Pons (tissue), 1 donor: ENCODE results near the gene ZNF500.

ENCODE experiments used
- DNase-seq: peaks from one replicate; pipeline ENCODE4 v3.0.0-alpha.2; 2016; ENCODE audit warnings: low spot score

ZNF500 gene

DNA sequence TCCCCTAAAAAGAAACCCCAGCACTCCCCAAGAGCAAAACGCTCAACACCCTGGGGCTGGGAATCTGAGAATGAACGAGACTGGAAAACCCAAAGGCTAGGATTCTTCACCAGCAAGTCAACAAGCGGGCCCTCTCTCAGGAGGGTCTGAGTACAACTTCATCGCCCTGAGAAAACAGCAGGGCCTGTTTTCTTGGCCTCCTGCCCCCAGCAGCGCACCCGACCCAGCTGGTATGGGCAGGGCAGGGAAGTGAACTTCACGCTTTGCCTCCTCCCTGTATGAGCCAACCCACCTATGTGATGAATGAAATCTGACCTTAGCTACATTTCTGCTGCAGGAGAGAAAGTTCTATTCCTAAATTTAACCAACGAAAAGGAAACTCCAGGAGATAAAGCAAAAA, 62.5 kb downstream of the ZNF500 start:
- no peak for DNase-seq

DNA sequence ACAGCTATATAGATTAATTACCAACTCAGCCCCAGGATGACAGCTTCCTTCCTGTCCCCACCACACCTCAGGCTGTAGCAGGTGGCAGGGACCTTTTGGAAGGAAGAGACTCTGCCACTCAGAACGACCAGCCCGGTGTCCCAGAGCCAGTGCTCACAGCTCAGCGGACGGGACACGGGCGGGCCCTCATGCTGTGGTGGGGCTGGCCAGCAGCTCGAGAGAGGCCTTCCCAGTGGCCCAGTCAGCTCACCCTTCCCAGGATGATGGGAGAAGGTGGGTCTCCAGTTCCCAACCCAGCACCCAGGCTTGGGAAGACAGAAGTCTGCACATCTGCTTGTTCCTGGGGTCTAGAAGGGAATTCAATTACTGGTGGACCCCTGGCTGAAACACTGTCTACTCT, 63.1 kb downstream of the ZNF500 start:
- DNase-seq = no peak

DNA sequence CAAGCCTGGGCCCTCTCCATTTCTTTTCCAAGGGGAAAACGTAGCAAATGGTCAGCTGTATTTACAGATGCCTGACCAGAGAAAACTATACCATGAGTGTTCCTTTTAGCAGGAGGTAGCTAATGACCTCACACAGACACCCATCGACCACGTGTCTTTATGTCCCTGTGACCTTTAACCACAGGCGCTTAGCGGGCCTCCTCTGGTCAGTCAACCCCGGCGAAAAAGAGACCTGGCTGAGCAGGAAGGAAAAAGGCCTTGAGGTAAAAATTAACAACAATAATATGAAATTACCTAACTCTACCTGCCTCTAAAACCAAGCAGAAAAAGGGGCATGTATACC, 64.5 kb downstream of the ZNF500 start:
- DNase-seq = no peak

DNA sequence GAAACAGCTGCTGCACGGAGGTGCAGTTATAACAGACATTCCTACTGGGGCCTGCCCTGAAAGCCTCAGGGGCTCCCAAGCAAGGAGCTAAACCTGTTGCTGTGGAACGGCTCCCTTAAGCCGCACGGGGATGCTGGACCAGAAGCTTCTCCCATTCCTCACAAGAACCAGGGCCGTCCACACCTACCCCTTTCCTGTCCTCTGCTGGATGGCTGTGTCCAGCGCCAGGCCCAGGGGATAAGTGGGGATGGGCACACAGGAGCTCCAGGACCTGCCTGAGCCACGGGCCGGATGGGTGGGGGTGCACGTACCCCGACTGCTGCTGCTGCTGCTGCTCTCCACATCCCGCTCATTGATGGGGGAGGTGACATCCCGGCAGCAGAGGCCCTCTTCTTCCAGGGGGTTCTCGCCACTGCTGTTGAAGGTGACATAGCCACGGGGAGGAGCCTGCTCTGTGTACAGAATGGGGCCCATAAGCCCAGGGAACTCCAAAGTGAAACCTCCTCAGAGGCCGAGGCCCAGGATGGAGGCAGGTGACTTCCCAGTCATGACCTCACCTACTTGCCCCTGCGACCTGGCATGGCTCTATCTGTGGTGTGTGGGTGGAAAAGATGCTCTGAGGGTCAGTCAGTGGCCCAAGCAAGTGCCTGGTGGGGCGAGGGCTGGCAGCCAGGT, 65.0 kb downstream of the ZNF500 start:
- DNase-seq = no peak

DNA sequence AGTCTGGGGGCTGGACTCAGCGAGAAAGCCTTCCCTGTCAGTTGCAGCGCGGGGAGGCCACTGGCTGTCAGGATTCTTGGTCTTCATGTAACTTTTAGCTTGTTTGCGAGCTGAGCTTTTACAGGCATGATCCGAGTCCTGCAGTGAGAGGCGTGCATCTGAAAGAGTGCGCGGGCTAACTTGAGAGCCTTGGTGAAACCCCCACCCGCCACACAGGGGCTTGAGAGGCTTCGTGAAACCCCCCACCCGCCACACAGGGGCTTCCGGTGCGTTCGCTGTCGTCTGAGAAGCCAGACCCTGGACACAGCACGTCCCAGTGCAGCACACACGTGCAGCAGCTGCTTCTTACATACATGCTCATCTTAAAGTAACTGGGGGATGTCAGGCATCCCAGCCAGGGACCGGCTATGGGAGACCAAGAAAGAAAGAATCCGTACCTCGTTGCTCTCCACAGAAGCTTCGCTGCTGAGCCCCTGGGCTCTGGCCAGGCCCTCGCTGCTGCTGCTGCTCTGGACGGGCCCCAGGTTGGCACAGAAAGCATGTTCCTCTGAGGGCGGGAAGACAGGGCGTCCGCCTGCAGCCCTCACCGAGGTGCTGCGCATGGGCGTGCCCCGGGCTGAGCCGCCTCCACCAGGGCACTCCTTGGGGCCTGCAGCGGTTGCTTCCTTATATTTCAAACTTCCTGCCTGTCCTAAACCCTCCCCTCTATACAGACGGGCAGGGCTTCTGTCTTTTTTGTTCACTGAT, 65.8 kb downstream of the ZNF500 start:
- DNase-seq = no peak

DNA sequence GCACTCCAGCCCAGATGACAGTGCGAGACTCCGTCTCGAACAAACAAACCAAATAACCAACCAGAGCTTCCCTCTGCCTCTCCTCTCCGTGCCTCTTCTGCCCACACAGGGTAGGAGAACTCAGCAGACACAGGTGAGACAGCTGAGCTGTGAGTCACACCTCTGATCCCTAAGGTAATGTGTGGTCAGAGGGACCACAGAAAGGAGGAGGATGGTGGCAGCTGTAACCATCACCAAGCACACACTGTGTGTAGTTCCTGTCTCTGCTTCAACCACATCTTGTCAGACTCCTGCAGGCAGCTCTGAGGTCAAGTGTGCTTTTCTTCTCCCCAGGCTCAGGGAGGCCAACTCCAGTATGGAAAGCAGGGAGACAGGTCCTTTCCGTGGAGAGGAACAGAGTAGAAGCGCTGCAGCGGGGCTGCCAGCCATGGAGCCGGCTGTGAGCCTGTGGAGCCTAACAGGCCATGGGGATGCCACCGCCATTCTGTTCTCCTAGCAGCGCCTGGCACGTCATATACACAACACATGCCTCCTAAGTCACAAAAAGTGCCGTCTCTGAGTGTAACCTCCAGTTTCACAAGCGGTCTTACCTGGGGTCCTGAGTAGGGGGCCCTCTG, 66.5 kb downstream of the ZNF500 start:
- no peak for DNase-seq

DNA sequence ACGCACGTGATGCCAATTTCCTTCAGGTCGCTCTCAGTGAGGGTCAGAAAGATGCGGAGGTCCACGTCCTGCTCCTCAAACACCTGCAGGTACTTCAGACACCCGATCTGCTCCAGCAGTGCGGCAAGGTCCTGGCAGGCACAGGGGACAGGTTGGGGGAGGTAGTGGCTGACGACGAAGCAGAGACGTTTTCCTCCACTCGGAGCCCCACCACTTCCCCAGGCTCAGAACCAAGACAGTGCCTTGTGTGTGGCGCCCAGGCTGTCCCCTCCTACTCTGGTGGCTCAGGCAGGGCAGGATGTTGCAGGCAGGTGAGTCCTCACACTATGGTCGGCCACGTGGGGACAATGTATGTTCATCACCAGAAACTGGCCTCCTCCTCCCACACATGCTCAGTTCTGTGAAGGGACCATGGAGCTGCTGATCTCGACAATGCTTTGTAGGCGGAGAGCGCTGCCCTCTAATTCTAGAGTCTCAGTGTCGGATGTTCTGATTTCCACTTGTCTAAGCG, 67.9 kb downstream of the ZNF500 start:
- no peak for DNase-seq

DNA sequence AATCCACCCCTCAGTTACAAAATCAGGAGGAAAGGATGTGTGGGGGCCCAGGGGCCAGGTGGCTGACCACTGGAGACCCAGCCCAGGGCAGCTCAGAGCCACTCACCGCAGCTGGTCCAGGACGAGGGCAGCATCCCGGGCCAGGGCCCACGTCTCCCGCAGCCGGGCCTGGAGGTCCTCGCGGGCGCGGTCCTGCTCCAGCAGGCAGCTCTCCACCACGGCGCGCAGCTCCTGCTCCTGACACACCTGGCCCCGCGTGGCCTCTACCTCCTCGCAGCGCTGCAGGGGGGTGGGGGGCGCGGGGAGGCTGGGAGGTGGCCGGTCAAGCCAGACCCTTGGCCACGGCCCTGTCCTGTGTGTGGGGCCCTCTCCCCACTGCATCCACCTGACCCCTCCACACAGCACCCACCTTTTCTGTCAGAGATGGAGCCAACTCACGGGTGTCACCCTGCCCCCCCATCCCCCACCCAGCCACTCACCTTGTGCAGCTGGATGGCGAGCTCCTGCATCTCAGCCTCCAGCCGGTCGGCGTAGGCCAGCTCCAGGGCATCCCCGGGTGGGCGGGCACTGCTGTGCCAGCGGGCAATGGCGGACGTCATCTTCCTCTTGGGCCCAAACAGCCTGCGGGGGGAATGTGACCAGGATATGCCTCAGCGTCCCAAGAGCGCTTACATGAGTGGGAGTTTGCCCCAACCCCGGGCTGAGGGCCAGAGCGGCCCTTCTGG, 68.5 kb downstream of the ZNF500 start:
- no peak for DNase-seq
